Measurements from ENCODE around the gene ELF5. TPM values are rescaled to one million over a fixed set of nuclear protein-coding genes. Genes with fewer than 3 reads are reported as not detected.

The ELF5 gene
- total RNA-seq, 1 donor from 2014 or later, result not detected

DNA sequence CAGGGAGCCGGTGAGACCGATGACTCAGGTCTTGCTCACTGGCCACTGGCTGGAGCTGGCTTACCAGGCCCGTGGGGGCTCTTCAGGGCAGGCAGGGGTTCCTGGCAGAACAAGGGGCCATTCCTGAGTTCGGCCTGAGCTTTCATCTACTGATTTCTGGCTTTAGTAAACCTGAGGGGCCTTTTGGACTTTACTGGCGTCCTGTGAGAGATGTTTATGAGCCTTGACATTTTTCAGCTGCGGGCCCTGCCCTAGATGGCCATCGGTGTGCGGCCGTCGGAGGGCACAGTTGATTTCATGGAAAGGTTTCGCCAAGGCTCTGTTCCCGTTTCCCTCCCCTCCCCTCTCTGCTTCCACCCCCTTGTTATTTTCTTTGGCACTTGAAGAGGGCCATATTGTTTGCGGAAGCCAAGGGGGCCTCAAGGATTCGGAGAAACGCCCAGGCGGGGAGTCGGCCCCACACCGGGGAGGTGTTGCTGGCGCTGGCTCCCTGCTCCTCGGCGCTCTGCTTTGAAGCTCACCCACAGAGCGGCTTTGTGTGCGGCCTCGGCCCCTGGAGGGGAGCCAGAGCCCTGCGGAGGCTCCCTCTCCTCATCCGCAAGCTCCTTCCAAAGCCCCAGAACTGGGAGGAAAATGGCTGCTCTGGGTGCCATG is 17.7 kb downstream of the ELF5 start:
- TF ChIP-seq, protein P1, sequence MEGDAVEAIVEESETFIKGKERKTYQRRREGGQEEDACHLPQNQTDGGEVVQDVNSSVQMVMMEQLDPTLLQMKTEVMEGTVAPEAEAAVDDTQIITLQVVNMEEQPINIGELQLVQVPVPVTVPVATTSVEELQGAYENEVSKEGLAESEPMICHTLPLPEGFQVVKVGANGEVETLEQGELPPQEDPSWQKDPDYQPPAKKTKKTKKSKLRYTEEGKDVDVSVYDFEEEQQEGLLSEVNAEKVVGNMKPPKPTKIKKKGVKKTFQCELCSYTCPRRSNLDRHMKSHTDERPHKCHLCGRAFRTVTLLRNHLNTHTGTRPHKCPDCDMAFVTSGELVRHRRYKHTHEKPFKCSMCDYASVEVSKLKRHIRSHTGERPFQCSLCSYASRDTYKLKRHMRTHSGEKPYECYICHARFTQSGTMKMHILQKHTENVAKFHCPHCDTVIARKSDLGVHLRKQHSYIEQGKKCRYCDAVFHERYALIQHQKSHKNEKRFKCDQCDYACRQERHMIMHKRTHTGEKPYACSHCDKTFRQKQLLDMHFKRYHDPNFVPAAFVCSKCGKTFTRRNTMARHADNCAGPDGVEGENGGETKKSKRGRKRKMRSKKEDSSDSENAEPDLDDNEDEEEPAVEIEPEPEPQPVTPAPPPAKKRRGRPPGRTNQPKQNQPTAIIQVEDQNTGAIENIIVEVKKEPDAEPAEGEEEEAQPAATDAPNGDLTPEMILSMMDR (conservative IDR thresholded peaks at IDR 0.05; ENCODE audit: low read depth, low read length), result no peak
- no peak for DNase-seq (ENCODE audit: low read depth)
- H3K4me3 ChIP-seq (ENCODE audit: low read depth, low read length), result no peak overlapping the region

DNA sequence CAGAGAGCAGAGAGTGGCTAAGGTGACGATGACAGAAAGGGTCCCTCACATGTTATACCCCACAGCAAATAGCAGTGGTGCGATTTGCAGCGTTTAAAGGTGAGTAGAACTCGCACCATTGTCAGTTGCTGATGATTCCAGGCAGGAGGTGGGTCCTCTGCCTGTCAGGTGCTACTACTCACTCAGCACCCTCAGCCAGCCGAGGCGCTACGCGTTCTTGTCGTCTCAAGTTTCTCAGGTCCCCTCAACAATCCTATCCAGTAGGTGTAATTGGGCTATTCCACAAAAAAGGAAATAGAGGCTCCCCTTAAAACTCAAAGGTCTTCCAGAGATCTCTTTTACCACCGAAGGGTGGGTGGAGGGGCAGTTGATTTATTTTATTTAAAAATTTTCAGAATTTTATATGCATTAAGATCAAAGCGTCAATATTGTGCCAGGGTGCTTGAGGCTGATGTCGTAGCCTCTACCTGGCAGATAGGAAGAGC is 18.3 kb downstream of the ELF5 start:
- no peak overlapping the region for H3K4me3 ChIP-seq (ENCODE audit: low read depth, low read length)
- TF ChIP-seq, protein P1 (conservative IDR thresholded peaks at IDR 0.05; ENCODE audit: low read depth, low read length), result no peak
- no peak for DNase-seq (ENCODE audit: low read depth)

DNA sequence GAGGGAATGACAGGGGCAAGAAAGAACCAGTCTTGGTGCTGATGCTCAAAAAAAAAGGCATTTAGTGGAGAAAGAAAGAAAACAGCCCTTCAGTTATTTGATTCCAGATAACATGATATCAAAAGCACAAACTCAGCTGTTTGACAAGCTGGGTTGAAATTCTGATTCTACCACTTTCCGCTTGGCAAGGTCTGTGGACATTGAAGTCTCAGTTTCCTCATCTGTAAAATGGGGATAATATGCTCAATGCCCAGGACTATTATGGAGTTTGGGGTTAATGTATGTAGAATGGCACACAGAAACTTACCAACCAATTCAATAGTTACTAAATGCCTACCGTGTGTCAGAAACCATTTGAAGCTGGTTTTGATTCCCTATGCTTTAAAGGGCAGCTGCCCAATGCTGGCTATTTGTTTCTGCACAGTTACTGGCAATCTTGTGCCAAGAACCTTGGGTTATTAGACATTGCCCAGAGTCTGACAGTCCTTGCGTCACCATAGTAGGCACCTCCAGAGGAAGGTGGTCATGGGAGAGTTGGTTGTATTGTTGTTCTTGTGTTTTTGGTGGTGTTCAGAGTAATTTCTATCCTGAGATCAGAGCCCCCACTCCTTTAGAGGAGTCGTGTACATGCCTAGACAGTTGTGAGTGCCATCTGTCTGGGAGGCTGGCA is 19.5 kb downstream of the ELF5 start:
- no peak overlapping the region for H3K4me3 ChIP-seq (ENCODE audit: low read depth, low read length)
- DNase-seq (ENCODE audit: low read depth), result no peak
- TF ChIP-seq, protein P1 (conservative IDR thresholded peaks at IDR 0.05; ENCODE audit: low read depth, low read length), result no peak

DNA sequence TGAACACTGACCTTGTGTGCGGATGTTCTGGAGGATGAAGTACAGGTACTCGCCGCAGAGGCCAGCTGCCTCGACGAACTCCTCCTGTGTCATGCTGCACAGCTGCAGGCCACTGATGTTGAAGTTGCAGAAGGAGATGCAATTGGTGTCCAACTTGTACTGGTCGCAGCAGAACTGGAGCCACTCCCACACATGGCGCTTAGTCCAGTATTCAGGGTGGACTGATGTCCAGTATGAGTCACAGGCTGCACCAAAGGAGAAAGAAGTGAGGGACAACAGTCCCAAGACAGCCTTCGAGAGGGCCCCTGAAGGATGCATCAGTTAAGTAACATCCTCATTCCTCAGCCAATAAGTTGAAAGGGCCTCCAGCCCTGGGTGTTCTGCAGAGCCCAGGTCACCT is 20.1 kb downstream of the ELF5 start:
- no peak for DNase-seq (ENCODE audit: low read depth)
- no peak overlapping the region for H3K4me3 ChIP-seq (ENCODE audit: low read depth, low read length)
- TF ChIP-seq, protein P1 (conservative IDR thresholded peaks at IDR 0.05; ENCODE audit: low read depth, low read length), result no peak

DNA sequence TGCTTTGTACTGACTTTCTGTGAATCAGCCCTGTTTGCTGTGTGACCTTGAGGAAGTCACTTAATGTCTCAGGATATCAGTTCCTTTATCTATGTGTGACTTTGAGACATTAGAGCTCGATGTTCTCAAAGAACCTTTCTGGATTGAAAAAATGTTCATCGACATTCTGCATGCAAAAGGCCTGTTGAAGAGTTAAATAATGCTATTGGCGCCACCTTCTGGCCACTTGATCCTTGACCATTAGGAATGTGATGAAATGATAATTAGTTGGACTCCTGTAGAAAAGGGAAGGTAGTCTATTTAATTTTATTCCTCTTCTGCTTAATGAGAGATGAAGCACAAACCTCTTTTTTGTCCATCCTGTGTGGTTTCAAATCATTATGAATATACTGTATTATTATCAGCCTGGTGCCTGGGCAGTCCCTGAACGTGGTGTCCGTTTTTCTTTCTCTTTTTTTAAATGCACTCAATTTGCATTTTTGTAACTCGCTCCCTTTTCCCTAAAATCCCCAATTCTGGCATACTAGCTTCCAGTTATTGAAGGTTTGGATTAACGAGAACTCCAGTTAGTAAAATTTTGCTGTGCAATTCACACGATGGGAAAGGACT is 20.7 kb downstream of the ELF5 start:
- no peak for DNase-seq (ENCODE audit: low read depth)
- TF ChIP-seq, protein P1 (conservative IDR thresholded peaks at IDR 0.05; ENCODE audit: low read depth, low read length), result peak; percentile 74
- H3K4me3 ChIP-seq (ENCODE audit: low read depth, low read length), result no peak overlapping the region

DNA sequence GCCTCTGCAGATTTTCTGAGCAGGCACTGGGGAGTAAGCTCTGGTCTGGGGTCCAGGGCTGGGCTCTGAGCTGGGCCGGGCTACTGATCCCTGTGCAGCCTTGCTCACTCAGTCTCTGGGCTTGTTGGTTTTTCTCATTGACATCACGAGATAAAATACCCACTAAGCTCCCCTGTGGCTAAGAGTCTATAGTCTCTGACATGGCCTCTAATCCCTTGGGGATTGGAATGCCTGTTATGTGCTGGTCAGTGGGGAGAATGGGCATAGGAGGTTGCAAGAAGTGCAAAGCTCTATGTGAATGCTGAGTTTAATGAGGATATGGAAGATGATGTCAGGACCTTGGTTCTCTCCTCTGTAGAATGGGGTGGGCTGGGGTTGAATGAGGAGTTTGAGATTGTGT is 23.3 kb downstream of the ELF5 start:
- DNase-seq (ENCODE audit: low read depth), result no peak
- TF ChIP-seq, protein P1 (conservative IDR thresholded peaks at IDR 0.05; ENCODE audit: low read depth, low read length), result no peak
- no peak overlapping the region for H3K4me3 ChIP-seq (ENCODE audit: low read depth, low read length)
